ENCODE results near the gene EXOC1.

GRCh38 chr4:55903577-55903976, 50.1 kb downstream of the EXOC1 start:
- no peak for TF ChIP-seq CTCF (IDR thresholded peaks at IDR 0.05)
- no peak for TF ChIP-seq POLR2A (IDR thresholded peaks at IDR 0.05)

Measured in adrenal gland (tissue), 5 donors.